SHP77 treated with DMSO at 0.1 percent for 48 hours (cell line): ENCODE data around the gene ISOC1.

Source experiments
- DNase-seq: peaks from one replicate; lab custom pipeline; 2025; lab: John Stamatoyannopoulos, UW

ISOC1 gene

GRCh38 chr5:129125819-129126218, 31.3 kb downstream of the ISOC1 start:
- DNase-seq: no peak

- DNase-seq: no peak
These were observed 39.0 kb downstream of the ISOC1 start for GRCh38 chr5:129133553-129133952.

GRCh38 chr5:129135633-129136032, 41.1 kb downstream of the ISOC1 start:
- no peak for DNase-seq

GRCh38 chr5:129137637-129138036, 43.1 kb downstream of the ISOC1 start:
- DNase-seq: no peak

- no peak for DNase-seq
These were observed 46.5 kb downstream of the ISOC1 start for GRCh38 chr5:129141078-129141477.

- DNase-seq: no peak
These were observed 47.1 kb downstream of the ISOC1 start for GRCh38 chr5:129141696-129142095.

- no peak for DNase-seq
These were observed 61.3 kb downstream of the ISOC1 start for GRCh38 chr5:129155876-129156275.

- no peak for DNase-seq
These were observed 67.3 kb downstream of the ISOC1 start for GRCh38 chr5:129161830-129162229.
